Pancreas (tissue), 10 donors: Measurements from ENCODE around the gene REEP6. TPM values are rescaled to one million over a fixed set of nuclear protein-coding genes. Genes with fewer than 3 reads are reported as not detected.

Experiments
- ATAC-seq, 4 donors: fragments of 200-7000 bp; cut with Tn5 transposase; one replicate each; pipeline versions ENCODE4 v1.8.0 to v1.9.1; 2020; ENCODE audit warnings: mild to moderate bottlenecking in 4 of 4, moderate library complexity in 4 of 4
- DNase-seq, 6 donors: peaks; one replicate each; pipeline ENCODE4 v3.0.0-alpha.2; 2020
- FAIRE-seq: peaks from 2 replicates; lab custom pipeline; 2012; peaks lifted over from hg19 to GRCh38; lab: Jason Lieb, UNC
- H3K27ac ChIP-seq, 4 donors: fragments of 200-600 bp; sonication (generic); 1 replicate in 3 of 4; 2 replicates in 1 of 4; pipeline versions ENCODE4 v1.5.0 to v1.8.0; 2020
- H3K27me3 ChIP-seq, 4 donors: fragments of 200-600 bp; one replicate each; pipeline ENCODE4 v1.8.0; 2021
- H3K36me3 ChIP-seq, 3 donors: fragments of 200-600 bp; sonication (generic) in 1 of 3; one replicate each; pipeline versions ENCODE4 v1.5.0 to v1.8.0; 2020 to 2021
- H3K4me1 ChIP-seq, 3 donors: fragments of 200-600 bp; one replicate each; pipeline ENCODE4 v1.8.0; 2021
- H3K4me3 ChIP-seq, 4 donors: fragments of 200-600 bp; sonication (generic) in 2 of 4; one replicate each; pipeline versions ENCODE4 v1.5.0 to v1.8.0; 2020 to 2021
- H3K9me3 ChIP-seq, 4 donors: fragments of 200-600 bp; one replicate each; pipeline ENCODE4 v1.8.0; 2021
- WGBS, 2 donors: extraction: QIAGEN DNeasy Blood & Tissue Kit; methylation state at CpG; one replicate each; pipeline ENCODE4 v1.1.7; 2013; 5-methylcytosine and 5-hydroxymethylcytosine counted together
- intact Hi-C, 3 donors: fragments of 100-400 bp; cut with DNase I; formaldehyde crosslinking; loops; one replicate each; pipeline versions ENCODE4 v1.11.1 to v1.14.2; 2022
- polyA plus RNA-seq, 2 donors: library from polyadenylated mRNA; stranded (reverse); fragments of 200-250 nt; gene quantifications; one replicate each; pipeline ENCODE4 v1.2.3, GENCODE V29; 2013
- total RNA-seq, 6 donors: library from RNA; stranded (reverse); fragmentation: NEBNext Ultra II Directional in 4 of 6; extraction: Animal tissue kit (Norgen Biotek cat#: 25700) in 4 of 6; gene quantifications; one replicate each; pipeline versions ENCODE4 v1.2.1 to v1.2.4, GENCODE V29; 2021 to 2023
- TF ChIP-seq, protein P1 (sequence below), 4 donors: fragments of 200-600 bp; sonication (generic) in 3 of 4; IDR thresholded peaks; one replicate each; pipeline versions ENCODE4 v1.5.0 to v1.8.0; 2021; ENCODE audit warnings: antibody characterized with exemption in 4 of 4
- donor health status: healthy with polysubstance abuse.
- donor health status: DM: no; HTN: no; CAD: no; lungs with moderate emphysema.
- donor health status: DM: no; HTN: no; CAD: no.
- donor health status: control.
- donor health status: control.
- donor health status: Bipolar disorder and iron deficiency.
- donor health status: DM: yes; HTN: yes; CAD: no.
- donor health status: DM: no; HTN: no; CAD: no.
- donor health status: DM: no; HTN: no; CAD: no.
- donor health status: DM: yes; HTN: yes; CAD: no.

REEP6 gene
- total and polyA plus RNA-seq, 8 donors = 12.6 to 24.1 (median 16.9) TPM

DNA sequence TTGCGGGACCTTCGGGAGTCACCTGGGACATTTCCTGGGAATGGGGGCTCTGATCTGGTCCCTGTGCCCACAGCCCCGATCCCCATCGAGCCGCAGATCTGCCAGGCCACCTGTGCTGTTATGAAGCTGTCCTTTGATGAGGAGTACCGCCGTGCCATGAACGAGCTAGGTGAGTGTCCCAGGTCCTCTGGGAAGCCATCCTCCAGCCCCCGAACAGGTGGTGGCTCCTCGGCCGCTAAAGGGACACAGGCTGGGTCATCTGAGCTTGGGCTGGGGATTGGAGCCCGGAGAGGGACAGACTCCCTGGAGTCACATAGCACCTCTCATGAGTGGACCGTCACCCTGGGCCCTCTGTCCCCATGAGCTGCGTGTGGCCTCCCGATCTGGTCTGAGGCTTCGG is 33.1 kb upstream of the REEP6 start:
- DNase-seq (peak in 1 of 6 donors; percentile 41), FAIRE-seq (no peak), ATAC-seq (no peak)
- H3K9me3 ChIP-seq = no peaks in the 10 kb centered on the region
- no peak overlapping the region for H3K4me3 ChIP-seq
- intact Hi-C loops = no loop called here
- no peak overlapping the region for H3K27ac ChIP-seq
- peaks cover 0 to 9% (median 0%) of the 10 kb centered on the region in 3 donors for H3K4me1 ChIP-seq
- 67 to 82% methylated on average over 16 of the region's 16 CpGs for WGBS, 2 donors
- TF ChIP-seq, protein P1, sequence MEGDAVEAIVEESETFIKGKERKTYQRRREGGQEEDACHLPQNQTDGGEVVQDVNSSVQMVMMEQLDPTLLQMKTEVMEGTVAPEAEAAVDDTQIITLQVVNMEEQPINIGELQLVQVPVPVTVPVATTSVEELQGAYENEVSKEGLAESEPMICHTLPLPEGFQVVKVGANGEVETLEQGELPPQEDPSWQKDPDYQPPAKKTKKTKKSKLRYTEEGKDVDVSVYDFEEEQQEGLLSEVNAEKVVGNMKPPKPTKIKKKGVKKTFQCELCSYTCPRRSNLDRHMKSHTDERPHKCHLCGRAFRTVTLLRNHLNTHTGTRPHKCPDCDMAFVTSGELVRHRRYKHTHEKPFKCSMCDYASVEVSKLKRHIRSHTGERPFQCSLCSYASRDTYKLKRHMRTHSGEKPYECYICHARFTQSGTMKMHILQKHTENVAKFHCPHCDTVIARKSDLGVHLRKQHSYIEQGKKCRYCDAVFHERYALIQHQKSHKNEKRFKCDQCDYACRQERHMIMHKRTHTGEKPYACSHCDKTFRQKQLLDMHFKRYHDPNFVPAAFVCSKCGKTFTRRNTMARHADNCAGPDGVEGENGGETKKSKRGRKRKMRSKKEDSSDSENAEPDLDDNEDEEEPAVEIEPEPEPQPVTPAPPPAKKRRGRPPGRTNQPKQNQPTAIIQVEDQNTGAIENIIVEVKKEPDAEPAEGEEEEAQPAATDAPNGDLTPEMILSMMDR (IDR thresholded peaks at IDR 0.05) = no peak
- peaks cover 0 to 14% (median 0%) of the 10 kb centered on the region in 4 donors for H3K27me3 ChIP-seq
- H3K36me3 ChIP-seq = no peaks in the 10 kb centered on the region

GRCh38 chr19:1459479-1459878 is 31.5 kb upstream of the REEP6 start:
- DNase-seq = no peak
- no peak overlapping the region for H3K4me3 ChIP-seq
- peaks cover 0 to 4% (median 0%) of the 10 kb centered on the region in 3 donors for H3K4me1 ChIP-seq
- no peaks in the 10 kb centered on the region for H3K36me3 ChIP-seq
- peaks cover 0 to 14% (median 0%) of the 10 kb centered on the region in 4 donors for H3K27me3 ChIP-seq
- intact Hi-C loops = no loop called here
- TF ChIP-seq, protein P1 (IDR thresholded peaks at IDR 0.05) = no peak
- no peak overlapping the region for H3K27ac ChIP-seq
- no peak for FAIRE-seq
- no peaks in the 10 kb centered on the region for H3K9me3 ChIP-seq
- WGBS, 2 donors = 82 to 84% methylated on average over 9 of the region's 9 CpGs
- no peak for ATAC-seq

DNA sequence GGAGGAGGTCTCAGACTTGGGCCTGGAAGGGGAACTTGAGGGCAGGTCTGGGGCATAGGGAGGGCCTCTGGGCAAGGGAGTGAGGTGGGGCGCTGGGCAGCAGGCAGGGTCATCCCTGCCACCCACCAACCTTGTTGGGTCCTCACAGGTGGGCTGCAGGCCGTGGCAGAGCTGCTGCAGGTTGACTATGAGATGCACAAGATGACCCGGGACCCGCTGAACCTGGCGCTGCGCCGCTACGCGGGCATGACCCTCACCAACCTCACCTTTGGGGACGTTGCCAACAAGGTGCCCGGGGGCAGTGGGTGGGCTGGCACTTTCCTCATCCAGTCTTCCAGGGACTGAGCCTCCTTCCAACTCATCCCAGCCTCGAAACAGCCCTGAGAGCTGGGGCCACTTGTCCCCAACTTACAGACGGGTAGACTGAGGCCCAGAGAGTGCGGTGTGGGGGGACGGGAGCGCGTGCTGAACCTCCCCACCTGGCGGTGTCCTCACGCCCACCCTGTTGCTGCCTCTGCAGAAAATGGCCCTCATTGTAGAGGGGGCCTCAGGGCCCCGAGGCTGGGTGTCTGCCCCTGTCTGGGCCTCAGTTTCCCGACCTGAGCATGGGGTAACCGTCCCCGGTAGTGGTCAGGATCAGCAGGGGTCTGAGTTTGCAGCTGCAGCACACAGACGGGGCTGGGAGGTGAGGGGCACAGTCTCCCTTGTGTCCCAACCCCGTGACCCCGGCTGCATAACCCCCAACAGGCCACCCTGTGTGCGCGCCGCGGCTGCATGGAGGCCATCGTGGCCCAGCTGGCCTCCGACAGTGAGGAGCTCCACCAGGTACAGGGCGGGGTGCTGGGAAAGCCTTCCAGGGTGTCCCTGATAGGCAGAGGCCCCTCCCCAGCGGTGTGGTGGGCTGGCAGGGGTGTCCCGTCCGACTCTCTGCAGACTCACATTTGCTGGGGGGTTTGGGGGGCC is 30.7 kb upstream of the REEP6 start:
- H3K4me3 ChIP-seq = no peak overlapping the region
- H3K36me3 ChIP-seq = no peaks in the 10 kb centered on the region
- DNase-seq = peak in 2 of 6 donors; percentile 14 to 71
- peaks cover 0 to 1% (median 0%) of the 10 kb centered on the region in 3 donors for H3K4me1 ChIP-seq
- peaks cover 0 to 14% (median 0%) of the 10 kb centered on the region in 4 donors for H3K27me3 ChIP-seq
- FAIRE-seq = no peak
- H3K9me3 ChIP-seq = no peaks in the 10 kb centered on the region
- ATAC-seq = no peak
- WGBS, 2 donors = 90 to 92% methylated on average over 33 to 36 of the region's 36 CpGs
- TF ChIP-seq, protein P1 (IDR thresholded peaks at IDR 0.05) = no peak
- no peak overlapping the region for H3K27ac ChIP-seq
- intact Hi-C loops = no loop called here

- intact Hi-C loops = no loop called here
- no peaks in the 10 kb centered on the region for H3K9me3 ChIP-seq
- TF ChIP-seq, protein P1 (IDR thresholded peaks at IDR 0.05) = no peak
- no peak for ATAC-seq
- no peak overlapping the region for H3K27ac ChIP-seq
- no peak for FAIRE-seq
- H3K27me3 ChIP-seq = peaks cover 0 to 10% (median 5%) of the 10 kb centered on the region in 4 donors
- no peak for DNase-seq
- 94 to 95% methylated on average over 21 to 24 of the region's 24 CpGs for WGBS, 2 donors
- no peak overlapping the region for H3K4me3 ChIP-seq
- H3K4me1 ChIP-seq = peaks cover 0 to 3% (median 0%) of the 10 kb centered on the region in 3 donors
- H3K36me3 ChIP-seq = no peaks in the 10 kb centered on the region
Measured at GRCh38 chr19:1461862-1462261, 29.1 kb upstream of the REEP6 start.
